LoVo (cell line): ENCODE measurements around the gene CEP72.
"Not testable (repeated sequence)": the region's sequence is repeated elsewhere in the genome, so short reads cannot be mapped to it uniquely, and the experiment has no call there.

Source experiments
- DNase-seq: peaks from one replicate; pipeline ENCODE4 v3.0.0-alpha.2; 2016; ENCODE audit warnings: low spot score

The CEP72 gene

GRCh38 chr5:600886-601541, 11.1 kb upstream of the CEP72 start:
- peak; percentile 51 for DNase-seq

DNA sequence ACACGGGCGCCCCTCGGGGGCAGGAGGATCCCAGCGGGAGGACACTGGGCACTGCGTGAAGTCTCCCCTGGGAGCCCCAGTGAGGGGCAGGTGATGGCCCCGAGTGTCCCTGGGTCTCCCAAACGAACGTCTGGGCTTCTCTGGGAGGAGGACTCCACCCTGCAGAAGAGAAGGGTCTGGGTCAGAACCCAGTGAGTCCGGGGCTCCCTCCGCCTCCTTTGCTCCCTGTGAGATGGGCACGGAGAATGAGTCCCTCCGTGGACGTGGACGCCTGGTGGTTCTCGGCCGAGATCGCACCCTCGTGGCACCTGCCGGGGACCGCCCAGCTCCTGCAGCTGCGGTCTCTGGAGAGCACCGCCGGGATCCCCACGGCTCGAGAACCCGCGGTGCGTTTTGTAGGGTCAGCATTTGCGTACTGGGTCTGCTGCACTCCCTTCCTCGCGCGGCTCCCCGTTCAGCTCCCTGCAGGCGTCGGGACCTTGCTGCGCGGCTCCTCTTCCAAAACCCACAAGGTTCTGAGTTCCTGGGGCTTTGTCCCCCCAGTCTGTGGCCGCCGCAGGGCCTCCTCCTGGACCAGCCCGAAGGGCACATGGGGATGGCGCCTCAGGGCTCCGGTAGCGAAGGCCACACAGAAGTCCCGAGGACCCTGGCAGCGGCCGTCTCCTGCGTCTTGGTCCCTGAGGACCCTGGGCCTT, 10.2 kb upstream of the CEP72 start:
- no peak for DNase-seq

GRCh38 chr5:602466-603035, 9.6 kb upstream of the CEP72 start:
- DNase-seq = no peak

GRCh38 chr5:603081-603998, 8.8 kb upstream of the CEP72 start:
- DNase-seq = no peak

GRCh38 chr5:604391-604831, 7.7 kb upstream of the CEP72 start:
- DNase-seq = no peak

DNA sequence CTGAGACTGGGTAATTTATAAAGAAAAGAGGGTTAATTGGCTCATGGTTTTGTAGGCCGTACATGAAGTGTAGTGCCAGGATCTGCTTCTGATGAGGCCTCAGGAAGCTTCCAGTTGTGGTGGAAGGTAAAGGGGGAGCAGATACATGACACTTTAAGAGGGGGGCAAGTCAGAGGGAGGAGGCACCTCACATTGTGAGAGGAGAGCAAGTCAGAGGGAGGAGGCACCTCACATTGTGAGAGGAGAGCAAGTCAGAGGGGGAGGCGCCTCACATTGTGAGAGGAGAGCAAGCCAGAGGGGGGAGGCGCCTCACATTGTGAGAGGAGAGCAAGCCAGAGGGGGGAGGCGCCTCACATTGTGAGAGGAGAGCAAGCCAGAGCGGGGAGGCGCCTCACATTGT, 7.0 kb upstream of the CEP72 start:
- not testable (repeated sequence) for DNase-seq

GRCh38 chr5:606061-606460, 6.1 kb upstream of the CEP72 start:
- no peak for DNase-seq

DNA sequence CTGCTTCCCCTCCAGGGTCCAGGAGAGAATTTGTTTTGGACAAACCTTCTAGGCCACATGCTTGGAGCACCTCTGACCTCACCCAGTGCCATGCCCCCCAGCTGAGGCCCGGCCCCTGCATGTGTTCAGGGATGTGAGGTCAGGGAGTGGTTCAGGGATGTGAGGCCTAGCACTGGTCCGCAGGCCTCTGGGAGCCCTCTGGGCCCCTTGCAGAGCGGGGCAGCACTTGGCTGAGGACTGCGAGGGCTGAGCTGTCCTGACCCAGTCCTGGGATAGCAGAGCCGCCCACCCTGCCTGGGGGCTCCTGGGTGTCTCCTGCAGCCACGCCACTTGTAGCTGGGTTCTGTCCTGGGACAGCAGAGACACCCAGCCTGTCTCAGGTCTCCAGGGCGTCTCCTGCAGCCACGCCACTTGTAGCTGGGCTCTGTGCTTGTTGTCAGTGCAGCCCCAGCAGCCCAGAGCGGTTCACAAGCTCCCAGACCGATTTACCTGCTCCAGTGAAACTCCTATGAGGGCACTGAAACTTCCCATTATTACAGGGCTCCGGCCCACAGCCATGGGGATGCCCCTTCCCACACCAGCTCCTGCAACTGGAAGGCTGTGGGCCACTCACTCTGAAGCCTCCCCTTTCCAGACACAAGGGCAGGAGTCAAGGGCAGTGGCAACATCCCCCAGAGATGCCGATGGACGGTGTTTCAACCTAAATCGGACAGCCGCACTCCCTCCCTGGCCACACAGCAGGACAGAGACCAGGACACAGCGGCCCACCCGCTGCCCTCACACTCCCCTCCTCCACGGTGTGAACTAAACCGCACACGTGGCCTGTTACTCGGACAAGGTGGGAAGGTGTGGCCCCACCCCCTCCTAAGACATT, 5.4 kb upstream of the CEP72 start:
- no peak for DNase-seq

DNA sequence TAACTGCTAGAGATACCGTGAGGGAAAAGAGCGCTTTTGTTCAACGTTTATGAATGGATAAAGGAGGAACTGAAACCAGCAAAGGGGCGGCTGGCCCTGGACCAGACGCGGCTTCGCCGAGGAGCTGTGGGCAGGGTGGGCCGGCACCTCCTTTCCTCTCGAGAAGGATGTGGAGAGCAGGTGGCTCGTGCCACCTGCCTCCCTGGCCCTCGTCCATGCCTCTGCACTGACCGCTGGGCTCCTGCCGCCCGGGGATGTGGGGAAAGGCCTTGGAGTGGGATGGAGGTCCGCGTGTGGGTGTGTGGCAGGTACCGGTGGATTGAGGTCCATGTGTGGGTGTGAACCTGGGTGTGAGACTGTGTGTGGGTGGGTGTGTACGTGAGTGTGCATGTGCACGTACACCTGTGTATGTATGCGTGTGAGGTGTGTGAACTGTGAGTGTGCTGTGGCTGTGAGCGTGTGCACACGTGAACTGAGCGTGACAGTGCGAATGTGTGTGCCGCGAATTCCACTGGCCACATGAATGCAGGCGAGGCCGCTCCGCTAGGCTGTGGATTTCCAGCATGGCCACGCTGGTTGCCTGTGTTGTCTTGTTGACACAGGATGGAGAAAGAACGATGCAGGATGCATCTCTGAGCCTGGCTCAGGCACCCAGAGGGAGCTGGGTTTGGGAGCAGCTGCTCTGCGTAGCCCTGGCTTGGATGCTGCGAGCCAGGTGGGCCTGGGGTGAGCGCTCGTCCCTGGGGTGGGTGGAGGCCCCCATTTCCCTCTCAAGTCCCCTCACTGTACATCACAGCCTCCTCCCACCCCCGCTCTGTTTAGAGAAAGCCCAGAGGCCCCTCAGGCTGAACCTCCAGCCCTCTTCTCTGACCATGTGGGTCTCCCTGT, 4.4 kb upstream of the CEP72 start:
- no peak for DNase-seq

- DNase-seq = no peak
Observed at GRCh38 chr5:608429-609370, 3.4 kb upstream of the CEP72 start.

GRCh38 chr5:609506-609905, 2.6 kb upstream of the CEP72 start:
- DNase-seq = no peak

- DNase-seq = no peak
Observed at GRCh38 chr5:610011-610743, 2.0 kb upstream of the CEP72 start.

DNA sequence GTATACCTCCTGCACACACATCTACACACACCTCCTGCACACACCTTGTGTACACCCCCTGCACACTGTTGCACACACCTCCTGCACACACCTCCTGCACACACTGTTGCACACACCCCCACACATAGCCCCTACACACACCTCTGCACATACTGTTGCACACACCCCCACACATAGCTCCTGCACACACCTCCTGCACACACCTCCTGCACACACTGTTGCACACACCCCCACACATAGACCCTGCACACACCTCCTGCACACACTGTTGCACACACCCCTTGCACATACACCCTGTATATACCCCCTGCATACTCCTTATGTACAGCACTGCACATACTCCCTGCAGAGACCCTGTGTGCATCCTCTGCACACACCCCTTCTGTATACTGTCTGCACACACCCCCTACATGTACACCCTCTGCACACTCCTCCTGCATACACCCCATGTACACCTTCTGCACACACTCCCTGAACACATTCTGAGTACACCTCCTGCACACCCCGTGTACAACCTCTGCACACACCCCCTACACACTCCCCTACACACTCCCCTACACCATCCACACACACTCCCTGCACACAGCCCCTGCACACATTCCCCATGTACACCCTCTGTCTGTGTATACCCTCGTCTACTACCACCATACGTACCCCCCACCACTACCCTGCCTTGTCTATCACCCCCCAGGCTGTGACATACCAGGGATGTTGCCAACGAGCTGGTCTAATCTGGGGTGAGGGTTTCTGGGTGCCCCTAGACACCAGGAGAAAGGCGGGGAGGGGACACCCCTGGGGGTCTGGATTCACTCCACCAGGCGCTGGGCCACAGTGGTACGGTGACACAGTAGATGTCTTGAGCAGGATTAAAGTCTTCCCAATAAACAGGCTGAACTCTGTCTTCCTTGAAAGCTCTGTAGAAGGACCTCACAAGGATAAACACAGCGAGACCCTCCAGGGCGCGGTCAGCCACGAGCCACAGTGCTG, 1.1 kb upstream of the CEP72 start:
- DNase-seq = no peak

DNA sequence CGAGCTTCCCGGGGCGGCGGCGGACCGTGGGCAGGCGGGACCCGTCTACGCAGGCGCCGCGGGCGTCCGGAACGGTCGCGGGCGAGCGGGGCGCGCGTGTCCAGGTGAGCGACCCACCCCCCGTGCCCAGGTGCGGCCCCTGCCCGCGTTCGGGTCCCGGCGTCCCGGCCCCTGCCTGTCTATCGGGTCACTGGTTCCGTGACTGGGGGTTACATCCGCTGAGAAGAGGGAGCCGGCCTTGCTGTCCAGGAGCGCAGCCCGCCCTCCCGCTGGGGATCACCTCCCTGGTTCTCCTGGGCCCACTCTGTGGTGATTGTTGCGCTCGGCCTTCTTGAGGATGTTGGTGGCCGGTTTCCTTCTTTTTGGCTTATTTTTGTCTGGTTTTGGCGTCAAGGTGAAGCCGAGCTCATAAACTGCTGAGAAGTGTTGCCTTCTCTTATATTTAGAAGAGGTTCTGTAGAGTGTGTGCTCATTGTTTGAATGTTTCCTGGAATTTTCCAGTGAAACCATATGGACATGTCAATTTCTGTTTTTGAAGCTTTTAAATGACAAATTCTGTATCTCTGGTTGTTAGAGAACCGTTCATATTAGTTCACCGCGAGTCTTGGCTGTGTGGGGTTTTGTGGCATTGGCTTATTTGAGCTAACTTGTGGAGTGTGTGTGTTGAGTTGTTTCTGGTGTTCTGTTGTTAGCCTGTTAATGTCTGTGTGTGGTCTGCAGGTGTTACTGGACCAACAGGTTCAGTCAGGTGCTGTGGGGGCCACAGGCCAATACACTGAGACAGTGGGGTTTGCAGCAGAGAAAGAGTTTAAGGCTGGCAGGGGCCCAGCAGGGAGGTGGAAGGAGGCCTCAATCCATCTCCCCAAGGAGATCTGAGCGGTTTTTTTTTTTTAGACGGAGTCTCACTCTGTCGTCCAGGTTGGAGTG, 621 bp downstream of the CEP72 start:
- peak; percentile 18 for DNase-seq

DNA sequence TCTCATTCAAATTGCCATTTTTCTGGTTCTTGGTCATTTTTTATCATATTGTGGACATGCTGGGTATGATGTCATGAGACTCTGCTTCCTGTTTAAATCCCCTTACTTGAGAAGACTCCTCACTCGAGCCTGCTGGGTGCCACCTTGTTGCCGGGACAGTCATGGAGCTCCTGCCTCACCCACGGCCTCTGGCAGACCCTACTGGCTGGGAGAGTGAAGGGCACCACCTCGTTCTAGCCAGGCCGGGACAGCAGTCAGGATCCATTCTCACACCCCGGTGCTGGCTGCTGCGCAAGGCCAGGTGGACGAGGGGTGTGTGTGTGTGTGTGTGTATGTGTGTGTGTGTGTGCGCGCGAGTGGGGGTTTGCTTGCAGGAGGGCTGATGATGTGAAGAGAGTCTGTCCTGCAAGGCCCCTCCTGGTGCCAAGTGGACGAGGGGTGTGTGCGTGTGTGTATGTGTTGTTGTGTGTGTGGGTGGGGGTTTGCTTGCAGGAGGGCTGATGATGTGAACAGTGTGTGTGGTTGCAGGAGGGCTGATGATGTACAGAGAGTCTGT, 4.4 kb downstream of the CEP72 start:
- DNase-seq = no peak

GRCh38 chr5:617896-618295, 5.8 kb downstream of the CEP72 start:
- no peak for DNase-seq
